HEK293 (cell line): ENCODE measurements around the gene LDB2.

Experiments
- CTCF ChIA-PET: fragments of 350-600 bp; formaldehyde crosslinking; extraction: SDS; loops from one replicate; lab custom pipeline; 2021; ENCODE audit warnings: antibody characterized with exemption; lab: Yijun Ruan, JAX
- POLR2A ChIA-PET: fragments of 300-600 bp; formaldehyde crosslinking; extraction: SDS; loops from one replicate; lab custom pipeline; 2020; ENCODE audit warnings: antibody characterized with exemption, inconsistent platforms; lab: Yijun Ruan, JAX
- H3K27ac ChIP-seq: fragments of 200-500 bp; sonication (Bioruptor generic); 2 replicates; pipeline ENCODE4 v1.5.1; 2014; ENCODE audit warnings: low read depth, low read length, control low read depth, inconsistent platforms; ENCODE audit errors: extremely low read depth
- H3K36me3 ChIP-seq, 2 experiments: fragments of 200-500 bp in 1 of 2; sonication (Bioruptor generic) in 1 of 2; 1 replicate in 1 of 2; 2 replicates in 1 of 2; pipeline ENCODE4 v1.5.1; 2014 to 2017; ENCODE audit warnings: inconsistent platforms in 2 of 2, low read length in 2 of 2; ENCODE audit not compliant: control insufficient read depth in 2 of 2, insufficient read depth in 1 of 2
- H3K4me1 ChIP-seq: fragments of 200-500 bp; sonication (Bioruptor generic); 2 replicates; pipeline ENCODE4 v1.5.1; 2014; ENCODE audit warnings: mild to moderate bottlenecking, low read length, inconsistent platforms; ENCODE audit not compliant: control insufficient read depth, insufficient read depth
- H3K4me3 ChIP-seq: 2 replicates; pipeline ENCODE4 v1.5.1; 2011; ENCODE audit warnings: low read depth, mild to moderate bottlenecking, control low read depth, low read length, moderate library complexity
- H3K9me3 ChIP-seq: fragments of 200-500 bp; sonication (Bioruptor generic); 2 replicates; pipeline ENCODE4 v1.5.1; 2014; ENCODE audit warnings: low read depth, low read length, inconsistent platforms; ENCODE audit not compliant: control insufficient read depth, insufficient read depth
- CTCF ChIP-seq: fragments of 450-650 bp; formaldehyde crosslinking; IDR thresholded peaks from 2 replicates; pipeline ENCODE4 v1.5.1; 2016; ENCODE audit warnings: missing biosample characterization, missing genetic modification characterization
- HOXC10 ChIP-seq: sonication (generic); formaldehyde crosslinking; IDR thresholded peaks from 2 replicates; pipeline ENCODE4 v1.8.1; 2023; ENCODE audit warnings: mild to moderate bottlenecking, missing genetic modification reagents
- PATZ1 ChIP-seq: fragments of 450-650 bp; formaldehyde crosslinking; IDR thresholded peaks from 2 replicates; pipeline ENCODE4 v1.5.1; 2016; ENCODE audit warnings: missing biosample characterization, missing genetic modification characterization
- ZBTB17 ChIP-seq: fragments of 450-650 bp; formaldehyde crosslinking; IDR thresholded peaks from 2 replicates; pipeline ENCODE4 v1.5.1; 2016; ENCODE audit warnings: missing biosample characterization, missing genetic modification characterization
- ZBTB20 ChIP-seq: fragments of 450-650 bp; formaldehyde crosslinking; IDR thresholded peaks from 2 replicates; pipeline ENCODE4 v1.5.1; 2016; ENCODE audit warnings: missing biosample characterization, missing genetic modification characterization
- ZBTB6 ChIP-seq: fragments of 450-650 bp; formaldehyde crosslinking; IDR thresholded peaks from 2 replicates; pipeline ENCODE4 v1.5.1; 2017; ENCODE audit warnings: missing biosample characterization, missing genetic modification characterization
- ZFHX2 ChIP-seq: fragments of 450-650 bp; formaldehyde crosslinking; conservative IDR thresholded peaks from 2 replicates; pipeline ENCODE4 v1.5.1; 2016; ENCODE audit warnings: missing biosample characterization, missing genetic modification characterization
- ZIC2 ChIP-seq: fragments of 450-650 bp; formaldehyde crosslinking; IDR thresholded peaks from 2 replicates; pipeline ENCODE4 v1.5.1; 2016; ENCODE audit warnings: missing biosample characterization, missing genetic modification characterization
- ZNF112 ChIP-seq: fragments of 450-650 bp; formaldehyde crosslinking; IDR thresholded peaks from 2 replicates; pipeline ENCODE4 v1.5.0; 2017; ENCODE audit warnings: missing biosample characterization, missing genetic modification characterization
- ZNF140 ChIP-seq: fragments of 450-650 bp; formaldehyde crosslinking; IDR thresholded peaks from 2 replicates; pipeline ENCODE4 v1.5.1; 2016; ENCODE audit warnings: missing biosample characterization, missing genetic modification characterization
- ZNF157 ChIP-seq: fragments of 450-650 bp; formaldehyde crosslinking; IDR thresholded peaks from 2 replicates; pipeline ENCODE4 v1.5.1; 2016; ENCODE audit warnings: missing biosample characterization, missing genetic modification characterization
- ZNF175 ChIP-seq: fragments of 450-650 bp; formaldehyde crosslinking; IDR thresholded peaks from 2 replicates; pipeline ENCODE4 v1.5.1; 2016; ENCODE audit warnings: missing biosample characterization, missing genetic modification characterization
- ZNF18 ChIP-seq: fragments of 450-650 bp; formaldehyde crosslinking; IDR thresholded peaks from 2 replicates; pipeline ENCODE4 v1.5.1; 2016; ENCODE audit warnings: missing biosample characterization, missing genetic modification characterization
- ZNF239 ChIP-seq: fragments of 450-650 bp; formaldehyde crosslinking; IDR thresholded peaks from 2 replicates; pipeline ENCODE4 v1.5.1; 2016; ENCODE audit warnings: missing biosample characterization, missing genetic modification characterization
- ZNF274 ChIP-seq, 2 experiments: fragments of 200-500 bp in 1 of 2; fragments of 450-650 bp in 1 of 2; sonication (Bioruptor generic) in 1 of 2; formaldehyde crosslinking in 1 of 2; IDR thresholded peaks; 2 replicates each; pipeline versions ENCODE4 v1.5.1 to v1.6.1; 2014 to 2016; ENCODE audit warnings: borderline replicate concordance in 1 of 2, inconsistent platforms in 1 of 2, low read length in 1 of 2, missing biosample characterization in 1 of 2, missing genetic modification characterization in 1 of 2
- ZNF302 ChIP-seq: fragments of 450-650 bp; formaldehyde crosslinking; IDR thresholded peaks from 2 replicates; pipeline ENCODE4 v1.5.1; 2016; ENCODE audit warnings: missing biosample characterization, missing genetic modification characterization, low read depth
- ZNF404 ChIP-seq: fragments of 450-650 bp; formaldehyde crosslinking; IDR thresholded peaks from 2 replicates; pipeline ENCODE4 v1.5.1; 2017; ENCODE audit warnings: missing biosample characterization, missing genetic modification characterization
- ZNF433 ChIP-seq: fragments of 450-650 bp; formaldehyde crosslinking; IDR thresholded peaks from 2 replicates; pipeline ENCODE4 v1.5.1; 2016; ENCODE audit warnings: missing biosample characterization, missing genetic modification characterization, low read depth
- ZNF510 ChIP-seq: fragments of 450-650 bp; formaldehyde crosslinking; IDR thresholded peaks from 2 replicates; pipeline ENCODE4 v1.5.1; 2018; ENCODE audit warnings: mild to moderate bottlenecking, missing genetic modification characterization, missing biosample characterization; ENCODE audit not compliant: insufficient replicate concordance
- ZNF514 ChIP-seq: fragments of 450-650 bp; formaldehyde crosslinking; IDR thresholded peaks from 2 replicates; pipeline ENCODE4 v1.5.1; 2016; ENCODE audit warnings: missing biosample characterization, missing genetic modification characterization
- ZNF555 ChIP-seq: fragments of 450-650 bp; formaldehyde crosslinking; conservative IDR thresholded peaks from 2 replicates; pipeline ENCODE4 v1.5.1; 2017; ENCODE audit warnings: missing biosample characterization, mild to moderate bottlenecking, missing genetic modification characterization, inconsistent platforms
- ZNF596 ChIP-seq: fragments of 450-650 bp; IDR thresholded peaks from 2 replicates; pipeline ENCODE4 v1.5.0; 2018; ENCODE audit warnings: missing biosample characterization, mild to moderate bottlenecking, missing genetic modification characterization, moderate library complexity
- ZNF654 ChIP-seq: fragments of 450-650 bp; formaldehyde crosslinking; IDR thresholded peaks from 2 replicates; pipeline ENCODE4 v1.5.1; 2016; ENCODE audit warnings: low read depth, missing biosample characterization, missing genetic modification characterization
- ZNF704 ChIP-seq: fragments of 450-650 bp; formaldehyde crosslinking; IDR thresholded peaks from 2 replicates; pipeline ENCODE4 v1.5.1; 2016; ENCODE audit warnings: missing biosample characterization, missing genetic modification characterization
- ZNF792 ChIP-seq: fragments of 450-650 bp; formaldehyde crosslinking; IDR thresholded peaks from 2 replicates; pipeline ENCODE4 v1.5.1; 2016; ENCODE audit warnings: missing biosample characterization, missing genetic modification characterization

The LDB2 gene

GRCh38 chr4:16801356-16801755 lies 97.1 kb downstream of the LDB2 start:
- Histone ChIP-seq H3K4me1 (no peaks in the 10 kb centered on the region), H3K27ac (no peak overlapping the region), H3K4me3 (no peak overlapping the region), H3K9me3 (no peaks in the 10 kb centered on the region), H3K36me3 (no peaks in the 10 kb centered on the region)
- TF ChIP-seq ZNF704 (tag by site-specific recombination) (no peak), ZNF239 (no peak), ZNF514 (tag by site-specific recombination) (no peak), ZNF596 (tag by site-specific recombination) (no peak), ZNF175 (tag by site-specific recombination) (no peak), ZNF302 (tag by site-specific recombination) (no peak), PATZ1 (tag by site-specific recombination) (no peak), ZBTB20 (no peak), ZNF510 (tag by site-specific recombination) (no peak), ZIC2 (tag by site-specific recombination) (no peak), ZNF112 (no peak), ZBTB17 (tag by site-specific recombination) (no peak), ZNF404 (tag by site-specific recombination) (no peak)
- ChIA-PET CTCF (no interaction called here), POLR2A (no interaction called here)

- H3K4me3 ChIP-seq: no peak overlapping the region
- no peaks in the 10 kb centered on the region for H3K9me3 ChIP-seq
- H3K36me3 ChIP-seq: no peaks in the 10 kb centered on the region
- no peak overlapping the region for H3K27ac ChIP-seq
- TF ChIP-seq ZNF654 (peak; percentile 21), ZNF18 (tag by site-specific recombination) (no peak)
- no peaks in the 10 kb centered on the region for H3K4me1 ChIP-seq
- CTCF ChIA-PET: interaction anchor here (0.7 to 3.7 kb wide), 10 partner anchors 11 to 528 kb away, joined by 3 to 14 read pairs (median 3); no protein-coding TSS in a partner anchor
- POLR2A ChIA-PET: no interaction called here
Measured at GRCh38 chr4:16794816-16795445, 103.5 kb downstream of the LDB2 start.

GRCh38 chr4:16791460-16791859 lies 107.0 kb downstream of the LDB2 start:
- POLR2A ChIA-PET: no interaction called here
- H3K9me3 ChIP-seq: no peaks in the 10 kb centered on the region
- H3K4me3 ChIP-seq: no peak overlapping the region
- CTCF ChIA-PET: interaction anchor here (0.6 kb wide), 2 partner anchors 140 to 231 kb away, joined by 3 to 4 read pairs; no protein-coding TSS in a partner anchor
- no peak overlapping the region for H3K27ac ChIP-seq
- H3K36me3 ChIP-seq: no peaks in the 10 kb centered on the region
- no peaks in the 10 kb centered on the region for H3K4me1 ChIP-seq
- TF ChIP-seq ZNF792 (tag by site-specific recombination) (no peak), ZNF433 (tag by site-specific recombination) (no peak), ZNF555 (tag by site-specific recombination) (no peak), ZFHX2 (tag by site-specific recombination) (no peak), ZNF157 (no peak), CTCF (tag by site-specific recombination) (no peak), ZBTB6 (tag by site-specific recombination) (no peak), HOXC10 (CRISPR knock-in tag) (no peak), ZNF140 (tag by site-specific recombination) (no peak), ZNF274 (IDR thresholded peaks at IDR 0.05; ENCODE audit: low read length) (no peak), ZNF274 (tag by site-specific recombination; IDR thresholded peaks at IDR 0.05; ENCODE audit: borderline replicate concordance) (no peak)
